ENCODE results near the gene FOXP1.

Gene FOXP1

DNA sequence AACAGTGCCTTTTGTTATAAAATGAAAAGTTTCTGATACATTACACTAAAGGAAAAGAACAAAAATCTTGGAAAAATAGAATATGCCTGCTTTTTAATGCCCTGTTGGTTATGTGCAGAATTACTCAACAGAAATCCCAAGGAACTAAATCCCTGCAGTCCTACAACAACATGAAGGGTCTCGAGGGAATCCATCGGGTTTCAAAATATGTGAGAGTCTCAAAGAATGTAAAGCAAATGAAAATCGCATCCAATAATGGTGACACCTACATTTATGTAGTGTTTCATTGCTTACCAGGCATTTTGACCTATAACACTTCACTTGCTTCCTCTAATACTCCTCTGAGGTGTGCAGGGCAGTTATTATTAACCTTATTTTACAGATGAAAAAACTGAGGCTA is 411.3 kb downstream of the FOXP1 start:
- Mint-ChIP-seq H3K4me1 (ENCODE audit: low read depth) (peaks cover 65% of the 10 kb centered on the region), H3K9me3 (no peaks in the 10 kb centered on the region), H3K27ac (no peak overlapping the region), H3K27me3 (no peaks in the 10 kb centered on the region), H3K4me3 (no peak overlapping the region), H3K36me3 (ENCODE audit: low read depth) (peaks cover 50% of the 10 kb centered on the region)

DNA sequence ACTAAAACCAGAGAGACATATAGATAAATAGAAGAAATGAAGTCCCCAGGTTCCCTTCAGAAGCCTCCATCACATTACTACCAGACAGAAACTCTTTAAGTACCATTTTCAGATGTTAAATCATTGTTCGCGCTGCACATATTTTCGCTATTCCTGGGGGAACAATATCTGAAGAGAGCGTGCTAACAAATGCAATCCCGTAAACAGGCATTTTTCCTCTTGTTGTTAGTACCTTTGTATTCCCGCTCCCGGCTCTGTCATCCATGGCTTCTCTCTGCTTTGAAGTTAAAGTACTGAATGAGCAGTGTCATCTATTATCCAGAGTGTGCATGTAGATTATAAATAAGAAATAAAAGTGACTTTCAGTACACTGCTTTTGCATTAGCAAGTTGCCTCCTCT is 412.3 kb downstream of the FOXP1 start:
- Mint-ChIP-seq H3K4me1 (ENCODE audit: low read depth) (peaks cover 69% of the 10 kb centered on the region), H3K36me3 (ENCODE audit: low read depth) (peaks cover 53% of the 10 kb centered on the region), H3K9me3 (peaks cover 7% of the 10 kb centered on the region), H3K4me3 (no peak overlapping the region), H3K27ac (no peak overlapping the region), H3K27me3 (no peaks in the 10 kb centered on the region)

DNA sequence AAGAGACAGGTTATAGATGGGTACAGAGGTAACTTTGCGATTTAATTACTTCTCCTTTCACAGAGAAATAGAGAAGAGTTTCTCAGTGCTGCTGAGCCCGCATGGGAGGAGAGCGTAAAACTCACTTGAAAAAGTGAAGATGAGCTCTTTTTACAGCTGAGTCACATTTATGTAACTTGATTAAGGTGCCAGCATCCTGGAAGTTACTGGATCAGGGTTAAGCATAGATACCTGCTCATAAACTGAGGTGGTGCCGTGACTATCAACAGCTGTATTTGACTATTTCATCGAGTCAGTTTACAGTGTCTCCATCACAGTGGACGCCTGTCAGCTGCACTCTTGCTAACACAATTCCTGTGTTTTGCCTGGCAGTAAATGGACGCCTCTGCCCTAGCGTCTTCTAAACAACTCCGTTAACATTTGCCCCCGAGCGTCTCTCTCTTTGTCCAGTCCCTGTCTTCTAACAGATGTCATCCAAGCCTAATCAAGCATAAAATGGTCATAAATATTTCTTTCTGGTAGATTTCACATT is 414.6 kb downstream of the FOXP1 start:
- Mint-ChIP-seq H3K27me3 (no peaks in the 10 kb centered on the region), H3K4me1 (ENCODE audit: low read depth) (peaks cover 65% of the 10 kb centered on the region), H3K9me3 (peaks cover 7% of the 10 kb centered on the region), H3K27ac (no peak overlapping the region), H3K4me3 (no peak overlapping the region), H3K36me3 (ENCODE audit: low read depth) (peaks cover 57% of the 10 kb centered on the region)

DNA sequence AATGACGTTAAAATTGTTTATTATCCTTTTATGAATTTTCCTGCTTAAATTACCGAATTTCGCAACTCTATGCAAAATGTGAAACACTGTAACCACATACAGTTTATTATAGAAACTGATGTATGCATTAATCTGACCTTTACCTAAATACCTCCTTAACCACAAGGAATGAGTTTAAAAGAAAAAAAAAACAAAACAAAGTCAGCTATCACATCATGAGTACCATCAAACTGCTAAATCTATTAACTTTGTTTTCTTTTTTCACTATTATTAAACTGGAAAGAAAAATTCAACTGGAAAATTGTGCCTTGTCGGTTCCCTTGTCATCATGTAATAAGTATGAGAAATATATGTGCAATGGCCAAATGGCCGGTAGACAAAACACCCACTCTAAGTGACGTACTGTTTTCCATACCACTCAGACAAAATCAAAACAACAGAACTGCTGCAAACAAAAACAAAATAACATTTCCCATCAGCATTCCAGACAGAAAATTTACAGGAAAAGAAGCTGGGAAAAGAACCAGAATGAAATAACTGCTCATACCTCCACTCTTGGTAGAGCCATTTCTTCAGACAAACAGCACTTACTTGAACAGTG is 415.3 kb downstream of the FOXP1 start:
- Mint-ChIP-seq H3K9me3 (peaks cover 7% of the 10 kb centered on the region), H3K4me3 (no peak overlapping the region), H3K27ac (no peak overlapping the region), H3K27me3 (no peaks in the 10 kb centered on the region), H3K36me3 (ENCODE audit: low read depth) (peaks cover 55% of the 10 kb centered on the region), H3K4me1 (ENCODE audit: low read depth) (peaks cover 64% of the 10 kb centered on the region)

DNA sequence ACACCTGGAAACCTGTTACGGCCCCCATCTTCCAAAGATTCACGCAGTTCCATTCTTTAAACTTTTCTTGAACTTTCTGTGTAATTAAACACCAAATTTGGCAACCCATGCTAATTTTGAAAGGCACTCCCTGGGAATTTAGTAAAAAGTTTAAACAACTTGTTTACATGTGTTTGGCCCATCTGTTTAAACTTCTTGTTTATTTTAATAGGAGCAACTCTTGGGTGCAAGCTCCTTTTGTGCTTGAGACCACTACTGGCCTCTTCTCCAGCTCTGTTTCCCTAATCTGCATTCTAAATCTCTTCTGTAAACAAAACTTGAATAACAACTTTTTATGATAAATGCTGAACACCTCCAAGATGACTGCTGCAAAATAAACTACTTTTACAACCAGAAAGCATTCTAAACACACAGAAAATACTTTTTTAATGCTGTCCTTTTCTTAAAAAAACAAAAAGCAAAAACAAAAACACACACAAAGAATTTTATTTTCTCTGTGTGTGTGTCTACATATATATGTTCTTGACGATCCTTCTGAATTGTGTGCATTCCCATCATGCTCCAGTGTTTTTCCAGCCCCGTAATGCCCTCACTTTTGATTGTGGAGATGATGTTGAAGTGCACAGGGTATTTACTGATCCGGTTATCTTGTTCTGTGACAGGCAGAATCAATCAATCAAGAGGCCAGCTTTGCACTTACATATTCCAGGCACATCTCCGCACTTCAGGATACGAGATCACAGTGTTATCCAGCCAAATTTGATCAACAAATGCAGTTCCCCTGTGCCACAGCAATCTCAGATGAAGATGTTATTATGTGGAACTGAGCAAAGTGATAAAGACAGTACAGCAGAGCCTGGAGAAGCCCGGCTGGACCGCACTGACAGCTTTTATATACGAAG is 416.9 kb downstream of the FOXP1 start:
- H3K27me3 Mint-ChIP-seq: no peaks in the 10 kb centered on the region
- H3K27ac Mint-ChIP-seq: no peak overlapping the region
- peaks cover 7% of the 10 kb centered on the region for H3K9me3 Mint-ChIP-seq
- H3K4me1 Mint-ChIP-seq (ENCODE audit: low read depth): peaks cover 72% of the 10 kb centered on the region
- peaks cover 46% of the 10 kb centered on the region for H3K36me3 Mint-ChIP-seq (ENCODE audit: low read depth)
- H3K4me3 Mint-ChIP-seq: no peak overlapping the region

DNA sequence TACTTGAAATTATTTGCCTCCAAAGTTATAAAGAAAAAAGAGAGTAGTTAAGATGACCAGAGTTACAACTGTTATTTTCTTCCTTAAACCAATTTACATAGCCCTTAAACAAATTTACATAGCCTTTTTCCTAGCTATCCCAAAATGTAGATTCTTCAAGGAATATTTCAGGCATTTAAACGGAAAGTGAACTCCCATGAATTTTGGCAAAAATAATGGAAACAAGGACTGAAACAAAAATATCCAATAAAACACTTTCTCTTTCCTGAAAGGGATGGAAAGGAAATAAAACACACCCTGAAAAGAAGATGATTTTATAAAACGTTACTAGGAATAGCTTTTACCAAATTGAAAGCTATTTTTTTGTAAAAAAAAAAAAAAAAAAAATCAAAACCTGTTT is 418.6 kb downstream of the FOXP1 start:
- Mint-ChIP-seq H3K27ac (no peak overlapping the region), H3K36me3 (ENCODE audit: low read depth) (peaks cover 49% of the 10 kb centered on the region), H3K4me1 (ENCODE audit: low read depth) (peaks cover 80% of the 10 kb centered on the region), H3K27me3 (no peaks in the 10 kb centered on the region), H3K9me3 (peaks cover 7% of the 10 kb centered on the region), H3K4me3 (no peak overlapping the region)

DNA sequence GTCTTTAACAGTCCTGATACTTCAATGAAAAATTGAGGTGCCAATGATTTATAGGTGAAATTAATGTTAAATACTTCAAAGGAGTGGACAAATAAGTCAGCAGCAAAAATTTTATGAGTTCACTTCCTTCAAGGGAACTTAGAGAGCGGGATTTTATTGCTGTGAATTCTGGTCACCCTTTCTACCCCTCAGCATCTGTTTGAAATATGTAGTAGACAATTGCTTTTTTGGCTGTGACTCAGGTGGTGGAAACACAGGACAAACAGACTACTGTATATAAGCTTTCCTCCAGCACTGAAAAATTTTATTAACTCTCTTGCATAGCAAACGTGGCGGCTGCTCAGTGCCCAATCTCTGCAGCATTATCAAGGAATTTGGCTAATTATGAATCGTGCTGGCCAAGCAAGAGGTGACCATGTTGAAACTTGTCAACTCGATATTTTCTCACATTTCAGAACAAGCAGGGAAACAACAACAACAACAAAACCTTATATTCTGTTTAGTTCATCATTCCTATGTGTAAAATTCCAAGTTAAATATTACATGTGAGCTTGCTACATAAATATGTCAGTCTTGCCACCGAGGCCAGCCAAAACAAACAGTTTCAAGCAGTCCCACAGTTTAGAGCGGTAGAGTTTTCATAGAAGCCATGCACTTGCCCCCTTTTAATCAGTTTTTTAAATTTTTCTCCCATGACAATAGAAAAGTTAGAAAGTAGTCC is 420.2 kb downstream of the FOXP1 start:
- H3K27me3 Mint-ChIP-seq: no peaks in the 10 kb centered on the region
- no peak overlapping the region for H3K4me3 Mint-ChIP-seq
- peaks cover 7% of the 10 kb centered on the region for H3K9me3 Mint-ChIP-seq
- peak overlapping the region; percentile 36 for H3K27ac Mint-ChIP-seq
- peaks cover 79% of the 10 kb centered on the region for H3K4me1 Mint-ChIP-seq (ENCODE audit: low read depth)
- H3K36me3 Mint-ChIP-seq (ENCODE audit: low read depth): peaks cover 60% of the 10 kb centered on the region

DNA sequence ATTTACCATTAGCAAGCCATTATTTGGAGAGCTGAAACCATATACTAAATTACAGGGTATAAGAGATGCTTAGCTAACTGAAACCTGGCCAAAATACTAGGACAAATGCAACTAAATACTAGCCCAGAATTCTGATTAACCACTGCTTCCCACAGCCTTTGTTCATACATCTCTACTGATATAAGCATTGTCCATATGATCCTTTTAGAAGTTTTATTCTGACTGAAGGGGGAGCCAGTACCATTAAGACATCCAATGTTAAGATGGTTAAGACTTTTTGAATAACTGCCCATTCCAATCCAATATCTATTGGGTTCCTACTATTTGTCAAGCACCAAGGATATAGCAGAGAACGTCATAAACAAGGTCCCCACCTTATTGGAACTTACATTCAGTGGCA is 421.3 kb downstream of the FOXP1 start:
- peaks cover 67% of the 10 kb centered on the region for H3K36me3 Mint-ChIP-seq (ENCODE audit: low read depth)
- H3K27me3 Mint-ChIP-seq: no peaks in the 10 kb centered on the region
- H3K4me3 Mint-ChIP-seq: no peak overlapping the region
- H3K4me1 Mint-ChIP-seq (ENCODE audit: low read depth): peaks cover 80% of the 10 kb centered on the region
- peak overlapping the region; percentile 97 for H3K27ac Mint-ChIP-seq
- peaks cover 7% of the 10 kb centered on the region for H3K9me3 Mint-ChIP-seq

DNA sequence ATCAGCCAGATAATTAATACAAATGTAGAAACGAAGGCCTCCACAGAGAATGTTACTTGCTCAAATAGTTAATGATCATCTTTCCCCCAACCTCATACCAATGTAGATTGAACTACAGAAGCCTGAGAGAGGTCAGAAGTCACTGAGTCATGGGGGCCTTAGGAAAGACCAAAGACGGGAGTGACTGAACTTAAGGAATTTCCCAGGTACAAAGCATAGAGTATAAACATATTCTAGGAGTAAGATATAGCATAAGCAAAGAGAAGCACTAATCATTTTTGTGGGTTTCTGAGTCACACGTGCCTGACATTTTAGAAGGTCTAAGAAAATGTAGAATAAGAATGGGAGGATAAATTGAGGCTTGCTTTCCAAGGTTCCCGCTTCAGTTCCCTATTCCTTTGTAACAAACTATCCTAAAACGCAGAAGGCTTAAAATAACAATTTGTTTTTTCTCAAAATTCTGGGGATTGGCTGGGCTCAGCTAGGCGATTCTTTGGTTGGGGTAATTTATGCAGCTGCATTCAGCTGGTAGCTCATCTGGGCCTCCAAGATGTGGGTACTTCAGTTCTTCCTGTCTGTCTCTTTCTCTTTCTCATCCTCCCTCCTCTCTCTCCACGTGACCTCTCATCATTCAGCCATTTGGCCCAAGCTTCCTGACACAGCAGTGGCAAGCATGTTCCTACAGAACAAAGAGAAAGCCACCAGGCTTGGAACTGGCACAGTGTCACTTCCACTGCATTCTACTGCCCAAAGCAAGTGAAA is 422.6 kb downstream of the FOXP1 start:
- no peaks in the 10 kb centered on the region for H3K27me3 Mint-ChIP-seq

DNA sequence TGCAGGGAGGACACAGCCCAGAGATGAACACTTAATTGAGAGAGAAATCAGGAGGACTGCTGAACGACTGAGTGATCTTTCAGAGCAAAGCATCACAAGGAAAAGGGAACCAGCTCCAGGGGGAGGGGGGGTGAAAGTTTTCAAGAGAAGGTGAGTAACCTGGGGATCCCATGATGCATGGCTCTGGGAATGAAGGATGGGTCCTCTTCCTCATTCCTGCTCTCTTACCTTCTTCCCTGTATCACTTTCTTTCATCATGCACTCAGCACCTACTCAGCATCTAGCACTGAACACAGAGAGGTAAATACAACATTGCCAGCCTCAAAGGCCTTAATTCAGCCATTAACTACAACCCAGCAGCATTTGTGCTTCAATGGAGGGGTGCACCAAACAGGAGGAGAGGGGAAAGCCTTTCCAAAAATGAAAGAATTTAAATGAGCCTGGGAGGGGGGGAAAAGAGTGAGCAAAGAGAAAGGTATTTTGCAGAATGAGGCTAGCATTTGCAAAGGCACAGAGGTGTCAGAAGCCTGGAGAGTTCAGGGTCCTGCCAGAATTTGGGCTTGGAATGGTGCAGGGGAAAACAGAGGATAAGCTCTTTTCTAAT is 427.4 kb downstream of the FOXP1 start:
- Mint-ChIP-seq H3K4me3 (no peak overlapping the region), H3K36me3 (ENCODE audit: low read depth) (peaks cover 60% of the 10 kb centered on the region), H3K27me3 (no peaks in the 10 kb centered on the region), H3K4me1 (ENCODE audit: low read depth) (peaks cover 97% of the 10 kb centered on the region), H3K9me3 (no peaks in the 10 kb centered on the region), H3K27ac (peak overlapping the region; percentile 33)

More for the DNA sequence above, 422.6 kb downstream of the FOXP1 start:
- Mint-ChIP-seq H3K4me1 (ENCODE audit: low read depth) (peaks cover 82% of the 10 kb centered on the region), H3K9me3 (no peaks in the 10 kb centered on the region), H3K4me3 (peak overlapping the region; percentile 69), H3K36me3 (ENCODE audit: low read depth) (peaks cover 65% of the 10 kb centered on the region), H3K27ac (peak overlapping the region; percentile 97)

DNA sequence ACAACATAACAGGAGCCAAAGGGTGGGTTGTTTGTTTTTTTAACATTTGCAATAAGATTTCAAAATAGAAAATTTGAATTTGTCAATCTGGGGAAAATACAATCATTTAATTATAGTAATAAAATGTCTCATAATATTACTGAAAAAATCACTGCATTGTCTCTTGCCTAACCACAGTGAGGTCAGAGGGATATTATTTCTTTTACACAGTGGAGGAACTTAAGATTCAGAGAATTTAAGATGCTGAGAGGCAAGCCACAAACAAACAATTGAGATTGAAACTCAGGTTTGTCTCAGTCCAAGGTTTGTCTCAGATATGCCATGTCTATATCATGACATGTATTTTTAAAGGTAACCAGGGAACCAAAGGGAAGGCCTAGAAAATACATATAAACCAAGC is 428.7 kb downstream of the FOXP1 start:
- Mint-ChIP-seq H3K4me3 (no peak overlapping the region), H3K27me3 (no peaks in the 10 kb centered on the region), H3K27ac (peak overlapping the region; percentile 41), H3K9me3 (no peaks in the 10 kb centered on the region), H3K36me3 (ENCODE audit: low read depth) (peaks cover 50% of the 10 kb centered on the region), H3K4me1 (ENCODE audit: low read depth) (peaks cover 98% of the 10 kb centered on the region)

DNA sequence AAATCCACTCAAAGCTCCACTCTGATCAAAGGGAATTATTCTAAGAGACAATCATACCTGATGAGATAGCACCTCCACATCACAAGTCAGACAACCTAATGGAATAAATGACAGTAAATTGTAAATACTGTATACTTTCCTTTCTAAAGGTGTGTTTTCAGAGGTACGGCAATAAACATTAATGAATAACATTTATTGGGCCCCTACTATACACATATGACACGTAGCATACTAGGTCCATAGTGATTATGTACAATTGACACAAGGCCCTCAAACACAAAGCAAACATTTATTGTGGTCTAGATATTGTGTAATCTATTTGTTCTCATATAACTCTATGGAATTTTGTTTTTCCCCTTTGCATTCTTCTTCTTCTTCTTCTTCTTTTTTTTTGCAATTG is 429.8 kb downstream of the FOXP1 start:
- H3K4me1 Mint-ChIP-seq (ENCODE audit: low read depth): peaks cover 96% of the 10 kb centered on the region
- H3K9me3 Mint-ChIP-seq: no peaks in the 10 kb centered on the region
- H3K27ac Mint-ChIP-seq: peak overlapping the region; percentile 24
- H3K36me3 Mint-ChIP-seq (ENCODE audit: low read depth): peaks cover 47% of the 10 kb centered on the region
- H3K4me3 Mint-ChIP-seq: no peak overlapping the region
- no peaks in the 10 kb centered on the region for H3K27me3 Mint-ChIP-seq

DNA sequence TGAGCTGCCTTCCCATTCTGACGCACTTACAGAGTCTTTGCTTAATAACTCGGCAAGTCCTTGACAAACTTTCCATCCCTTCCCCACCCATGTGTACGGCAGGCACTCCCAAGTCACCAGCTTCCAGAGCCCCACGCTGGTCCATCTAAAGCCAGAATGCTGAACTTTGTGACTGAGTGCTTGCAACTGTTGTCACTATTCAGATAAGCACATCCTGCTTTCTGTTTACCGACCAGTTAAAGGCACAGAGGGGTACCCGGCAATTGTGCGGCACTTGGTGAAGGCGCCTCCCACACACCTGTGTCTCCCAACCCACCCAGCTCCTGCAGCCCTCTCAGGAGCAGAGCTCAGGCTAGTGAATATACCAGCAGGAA is 430.6 kb downstream of the FOXP1 start:
- Mint-ChIP-seq H3K36me3 (ENCODE audit: low read depth) (peaks cover 39% of the 10 kb centered on the region), H3K9me3 (no peaks in the 10 kb centered on the region), H3K4me3 (no peak overlapping the region), H3K27ac (peak overlapping the region; percentile 49), H3K27me3 (no peaks in the 10 kb centered on the region), H3K4me1 (ENCODE audit: low read depth) (peaks cover 91% of the 10 kb centered on the region)
